Activated naive CD8-positive, alpha-beta T cell treated with anti-CD3 and anti-CD28 coated beads, Interleukin-2, amount 50 U/mL, for 16 hours (primary cell): ENCODE data around the gene MYL12B.

Experiments used
- DNase-seq: peaks from one replicate; pipeline ENCODE4 v3.0.0-alpha.2; 2020; ENCODE audit warnings: low read depth, low spot score

Gene MYL12B

GRCh38 chr18:3235846-3236245, 26.1 kb upstream of the MYL12B start:
- no peak for DNase-seq

- DNase-seq: no peak
Measured at GRCh38 chr18:3236470-3236869, 25.5 kb upstream of the MYL12B start.

- DNase-seq: no peak
Measured at GRCh38 chr18:3238742-3239141, 23.2 kb upstream of the MYL12B start.

GRCh38 chr18:3245185-3245564, 16.8 kb upstream of the MYL12B start:
- DNase-seq: no peak

- peak; percentile 67 for DNase-seq
Measured at GRCh38 chr18:3245853-3246634, 15.9 kb upstream of the MYL12B start.

- DNase-seq: no peak
Measured at GRCh38 chr18:3246635-3247239, 15.2 kb upstream of the MYL12B start.

- DNase-seq: peak; percentile 86
Measured at GRCh38 chr18:3247240-3248061, 14.5 kb upstream of the MYL12B start, which contains the start of gene MYL12A. TSS of gene MYL12A (plus strand) at chr18:3247801. CDS start at chr18:3253248, 5,447 bp downstream.

DNA sequence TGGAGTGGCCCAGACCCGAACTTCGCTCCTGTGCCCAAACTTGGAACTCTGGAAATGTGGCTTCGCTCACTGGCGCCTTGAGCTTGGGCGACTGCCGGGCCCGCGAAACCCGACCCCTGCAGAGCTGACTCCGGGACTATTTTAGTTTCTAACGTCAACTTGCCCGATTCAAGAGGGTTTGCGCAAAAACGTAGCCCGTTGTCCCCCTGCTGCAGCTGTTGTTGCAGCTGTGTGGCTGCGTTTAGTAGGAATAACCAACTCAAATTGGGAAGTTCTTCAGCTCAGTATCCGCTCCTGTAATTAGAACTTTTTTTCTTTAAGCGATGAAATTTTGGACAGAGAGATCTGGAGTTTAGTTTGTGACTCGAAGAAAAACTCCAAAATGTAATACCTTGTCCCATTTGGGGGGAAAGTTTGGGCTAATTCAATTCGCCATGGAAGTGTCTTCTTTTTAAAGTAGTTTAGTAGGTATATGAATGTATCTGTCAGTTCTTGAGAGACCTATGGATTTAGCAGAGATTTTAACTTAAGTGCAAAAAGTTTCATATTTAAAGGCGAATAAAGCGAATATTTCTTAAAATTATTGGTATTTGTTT, 13.8 kb upstream of the MYL12B start:
- no peak for DNase-seq

GRCh38 chr18:3248658-3249359, 13.1 kb upstream of the MYL12B start:
- no peak for DNase-seq

DNA sequence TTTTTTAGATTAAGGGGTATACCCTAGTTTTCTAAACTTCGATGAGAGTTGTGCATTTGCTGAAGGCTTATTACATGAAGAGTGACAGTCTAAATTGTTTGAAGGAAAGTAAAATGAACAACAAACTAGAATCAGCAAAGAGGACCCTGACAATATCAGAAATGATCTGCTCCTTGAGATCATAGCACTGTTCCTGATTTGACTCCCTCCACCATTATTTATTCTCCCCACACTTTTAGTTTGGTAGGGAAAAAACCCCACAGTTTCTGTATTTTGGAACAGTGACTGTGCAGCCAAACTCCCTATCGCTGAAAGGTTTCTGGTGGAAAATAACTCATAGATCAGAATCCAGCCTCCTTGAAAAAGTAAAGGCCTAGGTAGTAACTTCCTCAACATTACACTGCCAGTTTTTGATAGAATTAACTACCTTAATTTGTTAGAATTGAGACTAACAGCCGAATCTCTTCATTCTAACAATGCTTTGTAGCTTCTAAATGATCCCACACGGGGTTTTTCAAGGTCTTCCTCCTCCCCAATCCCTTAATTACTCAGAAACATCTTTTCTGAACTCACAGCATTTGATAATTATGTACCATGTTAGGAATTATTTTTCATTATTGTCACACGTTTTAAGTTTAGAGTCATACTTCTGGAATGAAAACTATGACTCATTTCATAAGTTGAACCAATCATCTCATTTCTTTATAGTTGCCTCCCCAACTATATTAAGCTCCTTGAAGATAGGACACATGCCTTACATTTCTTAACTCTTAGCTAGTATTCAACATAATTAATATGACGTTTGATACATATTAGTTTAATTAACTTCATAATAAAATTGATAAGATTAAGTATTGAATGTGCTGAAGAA, 11.5 kb upstream of the MYL12B start:
- no peak for DNase-seq

DNA sequence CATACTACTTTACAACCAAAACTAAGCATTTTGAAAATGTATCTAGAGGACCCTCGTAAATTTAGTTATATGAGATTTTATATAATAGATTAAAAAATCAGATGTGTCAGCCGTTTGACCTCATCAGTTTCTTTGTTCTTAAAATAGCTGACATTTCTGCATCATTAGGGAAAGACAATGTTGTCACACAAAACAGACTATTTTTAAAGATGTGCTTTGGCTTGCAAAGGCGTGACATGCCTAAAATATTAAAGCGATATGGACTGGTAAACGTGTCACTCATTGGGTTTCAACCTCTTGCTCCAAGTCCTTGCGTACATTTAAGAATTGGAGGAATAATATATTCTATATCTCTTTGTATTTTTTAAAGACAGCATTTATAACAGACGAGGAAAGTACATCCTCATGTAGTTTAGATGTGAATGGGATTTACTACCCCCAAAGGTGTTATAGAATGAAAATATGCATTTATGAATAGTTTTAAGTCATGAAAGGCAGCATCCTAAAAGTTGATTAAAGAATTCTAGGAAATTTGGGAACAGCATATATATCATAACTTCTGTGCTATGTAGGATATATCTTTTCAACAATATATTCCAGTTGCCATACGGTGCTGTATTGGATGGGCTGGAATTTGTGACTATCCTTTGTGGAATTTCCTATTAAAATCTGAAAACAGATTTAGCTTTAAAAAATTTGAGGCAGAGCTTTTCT, 10.5 kb upstream of the MYL12B start:
- DNase-seq: no peak

DNA sequence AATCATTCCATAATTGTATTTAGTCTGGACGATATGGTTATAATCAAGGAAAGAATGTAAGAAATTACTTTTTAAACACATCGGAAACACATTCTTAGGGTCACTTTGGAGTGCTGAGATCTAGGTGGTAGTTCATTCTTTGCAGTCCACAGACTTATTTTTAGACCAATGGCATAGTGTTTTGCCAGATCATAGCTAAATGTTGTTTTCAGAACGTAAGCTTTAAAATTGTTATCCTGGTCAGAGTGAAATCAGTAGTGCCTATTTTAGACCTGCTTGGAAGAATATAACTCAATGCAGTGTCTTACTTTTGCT, 10.0 kb upstream of the MYL12B start:
- DNase-seq: no peak

DNA sequence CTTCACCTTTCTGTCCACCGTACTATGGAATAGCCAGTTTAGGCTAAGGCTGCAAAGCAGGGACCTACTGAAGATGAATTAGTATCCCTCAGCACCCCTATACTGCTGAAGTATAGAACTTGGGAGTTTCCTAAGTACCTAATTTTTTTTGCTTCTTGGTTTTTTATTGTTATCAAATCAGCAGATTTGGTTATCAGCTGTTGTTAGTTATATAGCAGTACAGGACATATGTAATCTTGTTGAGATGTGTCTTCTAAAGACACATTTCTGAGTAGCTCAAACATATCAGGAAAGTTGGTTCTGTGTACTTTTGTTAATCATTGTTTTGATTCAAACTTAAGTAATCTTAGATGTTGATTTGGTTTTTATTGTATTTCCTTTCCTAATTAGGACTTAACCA, 9.1 kb upstream of the MYL12B start:
- DNase-seq: no peak

DNA sequence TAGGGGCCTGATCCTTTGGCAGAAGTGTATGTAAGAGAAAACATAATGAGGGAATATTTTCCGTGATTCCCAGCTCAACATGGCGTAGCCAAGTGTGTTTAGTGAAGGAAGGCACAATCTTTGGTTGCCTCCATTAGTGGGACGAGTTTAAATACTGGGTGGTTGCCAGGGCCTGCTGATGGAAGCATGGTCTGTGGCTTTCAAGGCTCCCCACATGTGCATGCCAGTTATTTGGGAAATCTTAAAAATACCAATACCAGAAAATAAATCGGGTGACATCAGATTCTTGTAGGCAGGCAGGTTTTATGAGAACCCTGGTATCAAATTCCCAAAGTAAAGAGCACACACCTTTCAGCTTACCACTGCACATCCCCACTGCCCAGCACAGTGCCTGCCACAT, 7.2 kb upstream of the MYL12B start:
- DNase-seq: no peak

GRCh38 chr18:3255611-3256165, 6.2 kb upstream of the MYL12B start:
- DNase-seq: no peak

DNA sequence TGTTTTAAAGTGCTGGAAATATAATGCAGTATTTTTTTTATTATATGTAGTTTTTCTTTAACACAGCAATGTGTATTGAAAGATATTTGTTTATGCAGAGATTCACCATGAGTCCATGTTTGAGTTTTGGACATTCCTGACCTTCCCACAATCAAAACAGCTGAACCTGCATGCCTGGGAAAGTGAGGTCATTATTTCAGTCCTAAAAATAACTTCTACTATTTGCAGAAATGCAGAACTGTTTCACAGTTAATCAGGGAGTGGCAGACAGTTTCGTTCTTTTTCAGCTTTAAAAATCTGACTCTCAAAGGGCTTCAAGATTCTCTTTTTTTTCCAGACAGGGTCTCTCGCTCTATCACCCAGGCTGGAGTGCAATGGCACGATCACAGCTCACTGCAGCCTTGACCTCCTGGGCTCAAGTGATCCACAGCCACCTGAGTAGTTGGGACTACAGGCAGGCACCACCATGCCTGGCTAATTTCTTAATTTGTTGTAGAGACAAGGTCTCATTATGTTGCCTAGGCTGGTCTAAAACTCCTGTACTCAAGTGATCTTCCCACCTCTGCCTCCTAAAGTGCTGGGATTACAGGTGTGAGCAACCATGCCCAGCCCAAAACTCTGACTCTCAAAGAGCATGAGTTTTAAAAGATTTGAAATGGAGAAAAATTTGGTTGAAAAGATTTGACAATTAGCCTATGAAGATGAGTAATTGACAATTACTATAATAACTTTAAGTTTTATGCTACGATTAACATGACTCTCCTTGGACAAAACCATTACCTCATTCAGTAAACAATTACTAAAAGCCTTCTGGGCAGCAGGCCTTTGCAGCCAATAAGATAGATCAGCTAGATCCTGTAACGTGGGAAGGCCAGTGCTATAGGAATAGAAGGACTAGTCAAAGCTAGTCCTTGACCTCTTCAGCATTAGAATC, 5.0 kb upstream of the MYL12B start:
- DNase-seq: no peak

- DNase-seq: no peak
Measured at GRCh38 chr18:3257627-3258120, 4.3 kb upstream of the MYL12B start.

GRCh38 chr18:3260995-3261372, 949 bp upstream of the MYL12B start:
- no peak for DNase-seq
